Activated naive CD8-positive, alpha-beta T cell treated with anti-CD3 and anti-CD28 coated beads, Interleukin-2, amount 10 ng/mL, durations not matched to agents 7 days and 5 days (primary cell): ENCODE data around the gene PDZD2. TPM values are rescaled to one million over a fixed set of nuclear protein-coding genes. Genes with fewer than 3 reads are reported as not detected.
A peak's percentile ranks its signal among the peaks of the same experiment; 100 is the strongest.

Experiments used
- ATAC-seq: fragments of 150-1000 bp; cut with Tn5 transposase; one replicate; pipeline ENCODE4 v1.10.0; 2021; ENCODE audit warnings: low read depth, moderate library complexity
- POLR2A ChIA-PET: fragments of 350-600 bp; sonication (Branson Sonifier 250); formaldehyde crosslinking; loops from one replicate; lab custom pipeline; 2021; ENCODE audit warnings: antibody characterized with exemption; lab: Charles Lee
- DNase-seq: peaks from one replicate; pipeline ENCODE4 v3.0.0; 2021
- H3K27ac Mint-ChIP-seq: one replicate; pipeline ENCODE4 v1.8.0; 2022; ENCODE audit warnings: mild to moderate bottlenecking, mixed read lengths
- H3K27me3 Mint-ChIP-seq: one replicate; pipeline ENCODE4 v1.8.0; 2022; ENCODE audit warnings: mild to moderate bottlenecking, moderate library complexity, mixed read lengths
- H3K36me3 Mint-ChIP-seq: one replicate; pipeline ENCODE4 v1.8.0; 2021; ENCODE audit warnings: mild to moderate bottlenecking, mixed read lengths
- H3K4me1 Mint-ChIP-seq: one replicate; pipeline ENCODE4 v1.8.0; 2021; ENCODE audit warnings: mixed read lengths
- H3K4me3 Mint-ChIP-seq: one replicate; pipeline ENCODE4 v1.8.0; 2022; ENCODE audit warnings: mild to moderate bottlenecking, moderate library complexity, mixed read lengths
- H3K9me3 Mint-ChIP-seq: one replicate; pipeline ENCODE4 v1.8.0; 2021; ENCODE audit warnings: mixed read lengths
- total RNA-seq, 2 experiments: library from RNA; stranded (reverse); gene quantifications; one replicate each; pipeline ENCODE4 v1.2.3, GENCODE V29; 2021

Gene PDZD2
- total RNA-seq, 2 experiments from 2014 or later = 0.14 to 0.22 TPM

GRCh38 chr5:31620026-31620425, 18.9 kb upstream of the PDZD2 start:
- no peak for DNase-seq
- H3K27me3 Mint-ChIP-seq = peaks cover 32% of the 10 kb centered on the region
- no peak overlapping the region for H3K4me3 Mint-ChIP-seq
- H3K9me3 Mint-ChIP-seq = no peaks in the 10 kb centered on the region
- H3K27ac Mint-ChIP-seq = no peak overlapping the region
- H3K4me1 Mint-ChIP-seq = peaks cover 6% of the 10 kb centered on the region
- no peaks in the 10 kb centered on the region for H3K36me3 Mint-ChIP-seq
- POLR2A ChIA-PET = no interaction called here
- ATAC-seq = no peak

- H3K27me3 Mint-ChIP-seq = peaks cover 16% of the 10 kb centered on the region
- peaks cover 2% of the 10 kb centered on the region for H3K4me1 Mint-ChIP-seq
- H3K4me3 Mint-ChIP-seq = no peak overlapping the region
- no peaks in the 10 kb centered on the region for H3K9me3 Mint-ChIP-seq
- POLR2A ChIA-PET = no interaction called here
- no peak overlapping the region for H3K27ac Mint-ChIP-seq
- H3K36me3 Mint-ChIP-seq = no peaks in the 10 kb centered on the region
- ATAC-seq (no peak), DNase-seq (no peak)
Measured at GRCh38 chr5:31623249-31623648, 15.7 kb upstream of the PDZD2 start.

GRCh38 chr5:31625394-31625793, 13.5 kb upstream of the PDZD2 start:
- DNase-seq (no peak), ATAC-seq (no peak)
- no peaks in the 10 kb centered on the region for H3K4me1 Mint-ChIP-seq
- H3K36me3 Mint-ChIP-seq = no peaks in the 10 kb centered on the region
- peaks cover 10% of the 10 kb centered on the region for H3K27me3 Mint-ChIP-seq
- no peaks in the 10 kb centered on the region for H3K9me3 Mint-ChIP-seq
- H3K27ac Mint-ChIP-seq = no peak overlapping the region
- H3K4me3 Mint-ChIP-seq = no peak overlapping the region
- POLR2A ChIA-PET = no interaction called here

GRCh38 chr5:31626156-31626555, 12.8 kb upstream of the PDZD2 start:
- Mint-ChIP-seq H3K4me1 (no peaks in the 10 kb centered on the region), H3K9me3 (no peaks in the 10 kb centered on the region), H3K4me3 (no peak overlapping the region), H3K27me3 (peaks cover 10% of the 10 kb centered on the region), H3K36me3 (no peaks in the 10 kb centered on the region), H3K27ac (no peak overlapping the region)
- ATAC-seq (no peak), DNase-seq (no peak)
- POLR2A ChIA-PET = no interaction called here

- no peak for ATAC-seq
- POLR2A ChIA-PET = no interaction called here
- H3K27ac Mint-ChIP-seq = no peak overlapping the region
Measured at GRCh38 chr5:31626604-31627234, 12.2 kb upstream of the PDZD2 start.

GRCh38 chr5:31630931-31631330, 8.0 kb upstream of the PDZD2 start:
- no peaks in the 10 kb centered on the region for H3K4me1 Mint-ChIP-seq
- no peak overlapping the region for H3K4me3 Mint-ChIP-seq
- peaks cover 13% of the 10 kb centered on the region for H3K27me3 Mint-ChIP-seq
- no peaks in the 10 kb centered on the region for H3K9me3 Mint-ChIP-seq
- ATAC-seq = no peak
- no peaks in the 10 kb centered on the region for H3K36me3 Mint-ChIP-seq
- POLR2A ChIA-PET = no interaction called here
- no peak overlapping the region for H3K27ac Mint-ChIP-seq
- DNase-seq = no peak

More at GRCh38 chr5:31626604-31627234, 12.2 kb upstream of the PDZD2 start:
- H3K9me3 Mint-ChIP-seq = no peaks in the 10 kb centered on the region
- H3K36me3 Mint-ChIP-seq = no peaks in the 10 kb centered on the region
- no peak overlapping the region for H3K4me3 Mint-ChIP-seq
- DNase-seq = no peak
- H3K4me1 Mint-ChIP-seq = no peaks in the 10 kb centered on the region
- H3K27me3 Mint-ChIP-seq = peaks cover 10% of the 10 kb centered on the region

- POLR2A ChIA-PET = no interaction called here
- H3K9me3 Mint-ChIP-seq = no peaks in the 10 kb centered on the region
- no peaks in the 10 kb centered on the region for H3K4me1 Mint-ChIP-seq
- no peaks in the 10 kb centered on the region for H3K36me3 Mint-ChIP-seq
- H3K4me3 Mint-ChIP-seq = no peak overlapping the region
- no peak for ATAC-seq
- no peak overlapping the region for H3K27ac Mint-ChIP-seq
- DNase-seq = no peak
- H3K27me3 Mint-ChIP-seq = peaks cover 13% of the 10 kb centered on the region
Measured at GRCh38 chr5:31632460-31632859, 6.5 kb upstream of the PDZD2 start.

- POLR2A ChIA-PET = no interaction called here
- H3K4me3 Mint-ChIP-seq = no peak overlapping the region
- peaks cover 22% of the 10 kb centered on the region for H3K27me3 Mint-ChIP-seq
- H3K4me1 Mint-ChIP-seq = peaks cover 3% of the 10 kb centered on the region
- DNase-seq = no peak
- no peak overlapping the region for H3K27ac Mint-ChIP-seq
- no peaks in the 10 kb centered on the region for H3K9me3 Mint-ChIP-seq
- H3K36me3 Mint-ChIP-seq = no peaks in the 10 kb centered on the region
- no peak for ATAC-seq
Measured at GRCh38 chr5:31635446-31635845, 3.5 kb upstream of the PDZD2 start.

GRCh38 chr5:31637851-31638250, 1.1 kb upstream of the PDZD2 start:
- Mint-ChIP-seq H3K27ac (no peak overlapping the region), H3K4me1 (peaks cover 3% of the 10 kb centered on the region), H3K4me3 (no peak overlapping the region), H3K27me3 (peaks cover 24% of the 10 kb centered on the region), H3K36me3 (no peaks in the 10 kb centered on the region), H3K9me3 (no peaks in the 10 kb centered on the region)
- ATAC-seq = no peak
- POLR2A ChIA-PET = no interaction called here
- no peak for DNase-seq

- no peak for DNase-seq
- Mint-ChIP-seq H3K27me3 (peaks cover 22% of the 10 kb centered on the region), H3K36me3 (no peaks in the 10 kb centered on the region), H3K27ac (no peak overlapping the region), H3K9me3 (no peaks in the 10 kb centered on the region), H3K4me3 (peak overlapping the region; percentile 83), H3K4me1 (peaks cover 3% of the 10 kb centered on the region)
- ATAC-seq = no peak
- POLR2A ChIA-PET = no interaction called here
Measured at GRCh38 chr5:31638345-31638744, 586 bp upstream of the PDZD2 start.

GRCh38 chr5:31639481-31640411, 815 bp downstream of the PDZD2 start:
- Mint-ChIP-seq H3K27me3 (peaks cover 23% of the 10 kb centered on the region), H3K4me3 (peak overlapping the region; percentile 36), H3K9me3 (no peaks in the 10 kb centered on the region), H3K27ac (no peak overlapping the region), H3K36me3 (no peaks in the 10 kb centered on the region), H3K4me1 (peaks cover 3% of the 10 kb centered on the region)
- ATAC-seq = peak; percentile 3
- DNase-seq = no peak
- POLR2A ChIA-PET = no interaction called here

GRCh38 chr5:31640573-31640972, 1.6 kb downstream of the PDZD2 start:
- Mint-ChIP-seq H3K4me1 (peaks cover 3% of the 10 kb centered on the region), H3K4me3 (no peak overlapping the region), H3K36me3 (no peaks in the 10 kb centered on the region), H3K9me3 (no peaks in the 10 kb centered on the region), H3K27me3 (peaks cover 24% of the 10 kb centered on the region), H3K27ac (no peak overlapping the region)
- DNase-seq = no peak
- POLR2A ChIA-PET = no interaction called here
- ATAC-seq = no peak

- no peak overlapping the region for H3K27ac Mint-ChIP-seq
Measured at GRCh38 chr5:31641059-31641458, 2.1 kb downstream of the PDZD2 start.

GRCh38 chr5:31641575-31641974, 2.6 kb downstream of the PDZD2 start:
- POLR2A ChIA-PET = no interaction called here

More at GRCh38 chr5:31641059-31641458, 2.1 kb downstream of the PDZD2 start:
- DNase-seq (no peak), ATAC-seq (no peak)
- Mint-ChIP-seq H3K36me3 (no peaks in the 10 kb centered on the region), H3K9me3 (no peaks in the 10 kb centered on the region), H3K27me3 (peaks cover 24% of the 10 kb centered on the region), H3K4me1 (peaks cover 3% of the 10 kb centered on the region), H3K4me3 (no peak overlapping the region)
- POLR2A ChIA-PET = no interaction called here

More at GRCh38 chr5:31641575-31641974, 2.6 kb downstream of the PDZD2 start:
- Mint-ChIP-seq H3K9me3 (no peaks in the 10 kb centered on the region), H3K36me3 (no peaks in the 10 kb centered on the region), H3K27me3 (peaks cover 22% of the 10 kb centered on the region), H3K27ac (no peak overlapping the region), H3K4me1 (peaks cover 3% of the 10 kb centered on the region), H3K4me3 (no peak overlapping the region)
- no peak for DNase-seq
- no peak for ATAC-seq
